B cell (primary cell): ENCODE data around the gene BNIP1. TPM values are rescaled to one million over a fixed set of nuclear protein-coding genes. Genes with fewer than 3 reads are reported as not detected.

ENCODE experiments used
- ATAC-seq: fragments of 200-7000 bp; cut with Tn5 transposase; one replicate; pipeline ENCODE4 v1.10.0; 2021; ENCODE audit warnings: low read depth, mild to moderate bottlenecking, moderate number of reproducible peaks, moderate library complexity
- CTCF ChIA-PET: fragments of 350-600 bp; sonication (Branson Sonifier 250); formaldehyde crosslinking; loops from one replicate; lab custom pipeline; 2021; ENCODE audit warnings: antibody characterized with exemption, inconsistent platforms; lab: Charles Lee
- POLR2A ChIA-PET: fragments of 350-600 bp; sonication (Branson Sonifier 250); formaldehyde crosslinking; loops from one replicate; lab custom pipeline; 2021; ENCODE audit warnings: antibody characterized with exemption; lab: Charles Lee
- DNase-seq: peaks from one replicate; pipeline ENCODE4 v3.0.0; 2013
- H2AFZ ChIP-seq: 2 replicates; pipeline ENCODE4 v1.6.1; 2012; ENCODE audit warnings: mild to moderate bottlenecking, low read depth, low read length; ENCODE audit not compliant: insufficient read depth, poor library complexity, severe bottlenecking
- H3K27ac ChIP-seq, 2 donors: 1 replicate in 1 of 2; 2 replicates in 1 of 2; pipeline ENCODE4 v1.5.1; 2012 to 2013; ENCODE audit warnings: low read length in 2 of 2, mild to moderate bottlenecking in 2 of 2, moderate library complexity in 1 of 2
- H3K27me3 ChIP-seq, 4 experiments: fragments of 200-600 bp in 1 of 4; sonication (generic) in 1 of 4; replicated peaks in 1 of 4; 1 replicate in 2 of 4; 2 replicates in 2 of 4; pipeline versions ENCODE4 v1.6.1 to v1.7.0; 2013 to 2016; ENCODE audit warnings: low read length in 3 of 4, mild to moderate bottlenecking in 2 of 4, mixed read lengths in 1 of 4, moderate library complexity in 1 of 4; ENCODE audit not compliant: insufficient read depth in 4 of 4, control insufficient read depth in 3 of 4; ENCODE audit errors: control extremely low read depth in 1 of 4
- H3K36me3 ChIP-seq, 2 experiments: replicated peaks in 1 of 2; 1 replicate in 1 of 2; 2 replicates in 1 of 2; pipeline versions ENCODE4 v1.6.1 to v1.7.1; 2013; ENCODE audit warnings: low read length in 1 of 2; ENCODE audit not compliant: insufficient read depth in 2 of 2, control insufficient read depth in 1 of 2; ENCODE audit errors: control extremely low read depth in 1 of 2, extremely low read depth in 1 of 2
- H3K4me1 ChIP-seq, 2 donors: fragments of 200-600 bp in 1 of 2; sonication (generic) in 1 of 2; 1 replicate in 1 of 2; 2 replicates in 1 of 2; pipeline versions ENCODE4 v1.5.1 to v1.6.1; 2013 to 2017; ENCODE audit warnings: low read length in 2 of 2; ENCODE audit not compliant: control insufficient read depth in 2 of 2, insufficient read depth in 2 of 2
- H3K4me2 ChIP-seq: replicated peaks from 2 replicates; pipeline ENCODE3; 2012; ENCODE audit warnings: mild to moderate bottlenecking, low read depth, low read length; ENCODE audit not compliant: poor library complexity, severe bottlenecking
- H3K4me3 ChIP-seq, 5 experiments: fragments of 200-600 bp in 1 of 5; sonication (generic) in 1 of 5; 1 replicate in 3 of 5; 2 replicates in 2 of 5; pipeline versions ENCODE4 v1.5.1 to v1.7.0; 2011 to 2016; ENCODE audit warnings: low read length in 4 of 5, mild to moderate bottlenecking in 4 of 5, low read depth in 2 of 5, control low read depth in 1 of 5, moderate library complexity in 1 of 5; ENCODE audit not compliant: insufficient read depth in 1 of 5; ENCODE audit errors: control extremely low read depth in 1 of 5, extremely low read depth in 1 of 5
- H3K79me2 ChIP-seq: fragments of 200-600 bp; sonication (generic); one replicate; pipeline ENCODE4 v1.6.0; 2016; ENCODE audit warnings: low read length; ENCODE audit not compliant: control insufficient read depth, insufficient read depth
- H3K9ac ChIP-seq: fragments of 200-600 bp; sonication (generic); 2 replicates; pipeline ENCODE4 v1.6.1; 2017; ENCODE audit warnings: mild to moderate bottlenecking, low read length, moderate library complexity
- H3K9me3 ChIP-seq, 3 donors: one replicate each; pipeline versions ENCODE4 v1.6.1 to v1.7.1; 2013; ENCODE audit warnings: low read length in 2 of 3; ENCODE audit not compliant: control insufficient read depth in 2 of 3, insufficient read depth in 1 of 3; ENCODE audit errors: control extremely low read depth in 1 of 3
- H4K20me1 ChIP-seq: 2 replicates; pipeline ENCODE4 v1.6.0; 2012; ENCODE audit warnings: mild to moderate bottlenecking, low read length; ENCODE audit not compliant: insufficient read depth, control insufficient read depth, poor library complexity, severe bottlenecking
- H3K27ac Mint-ChIP-seq: one replicate; pipeline ENCODE4 v1.8.0; 2021; ENCODE audit warnings: mixed read lengths
- H3K27me3 Mint-ChIP-seq: one replicate; pipeline ENCODE4 v1.8.0; 2021; ENCODE audit warnings: mixed read lengths
- H3K4me1 Mint-ChIP-seq: one replicate; pipeline ENCODE4 v1.8.0; 2021; ENCODE audit warnings: mixed read lengths
- H3K4me3 Mint-ChIP-seq: one replicate; pipeline ENCODE4 v1.8.0; 2021; ENCODE audit warnings: mixed read lengths
- H3K9me3 Mint-ChIP-seq: one replicate; pipeline ENCODE4 v1.8.0; 2022; ENCODE audit warnings: mixed read lengths; ENCODE audit not compliant: insufficient read depth
- EZH2 ChIP-seq: IDR thresholded peaks from 2 replicates; pipeline ENCODE4 v1.6.1; 2012; ENCODE audit warnings: borderline replicate concordance, low read depth, mild to moderate bottlenecking, moderate library complexity, low read length; ENCODE audit not compliant: insufficient read depth, poor library complexity, severe bottlenecking
- WGBS: methylation state at CpG from one replicate; pipeline ENCODE4 v1.1.5; 2013; ENCODE audit warnings: missing lambda C conversion rate; ENCODE audit not compliant: insufficient coverage; 5-methylcytosine and 5-hydroxymethylcytosine counted together
- intact Hi-C: fragments of 100-400 bp; cut with micrococcal nuclease; formaldehyde crosslinking; loops from one replicate; pipeline ENCODE4 v1.10.0; 2022
- polyA plus RNA-seq: library from polyadenylated mRNA; depleted of rRNA; stranded (reverse); fragments of >200 nt; gene quantifications from 2 replicates; pipeline ENCODE4 v1.2.3, GENCODE V29; 2012
- total RNA-seq, 2 donors: library from RNA; stranded (reverse); fragments of 120-200 nt in 1 of 2; gene quantifications; 1 replicate in 1 of 2; 2 replicates in 1 of 2; pipeline versions ENCODE4 v1.2.3 to v1.2.4, GENCODE V29; 2013 to 2022
- TF ChIP-seq, protein P1 (sequence below): fragments of 200-600 bp; IDR thresholded peaks from one replicate; pipeline ENCODE4 v1.8.0; 2022; ENCODE audit warnings: antibody characterized with exemption, mild to moderate bottlenecking

Gene BNIP1
- total and polyA plus RNA-seq, 2 donors (not counting 1 experiment from before 2014, with no cell fraction given): 8.0 to 15.0 TPM

DNA sequence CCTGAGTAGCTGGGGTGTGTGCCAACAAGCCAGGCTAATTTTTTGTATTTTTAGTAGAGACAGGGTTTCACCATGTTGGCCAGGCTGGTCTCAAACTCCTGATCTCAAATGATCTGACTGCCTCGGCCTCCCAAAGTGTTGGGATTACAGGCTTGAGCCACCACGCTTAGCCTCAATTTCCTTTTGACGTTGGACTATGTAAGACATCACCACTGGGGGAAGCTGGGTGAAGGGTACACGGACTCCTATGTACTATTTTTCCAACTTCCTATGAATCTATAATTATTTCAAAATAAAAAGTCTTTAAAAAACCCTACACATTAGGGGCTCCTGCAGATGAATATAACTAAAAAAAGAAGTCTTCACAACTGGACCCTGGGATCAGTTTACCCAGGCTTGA is 46.7 kb downstream of the BNIP1 start:
- Histone ChIP-seq H3K27me3 (peaks cover 0 to 7% (median 0%) of the 10 kb centered on the region in 4 experiments), H3K4me1 (no peaks in the 10 kb centered on the region), H4K20me1 (no peaks in the 10 kb centered on the region), H3K4me2 (no peak overlapping the region), H3K9ac (no peak overlapping the region), H3K4me3 (no peak overlapping the region), H3K27ac (no peak overlapping the region), H3K79me2 (no peaks in the 10 kb centered on the region), H2AFZ (no peak overlapping the region), H3K9me3 (no peaks in the 10 kb centered on the region), H3K36me3 (no peaks in the 10 kb centered on the region)
- Mint-ChIP-seq H3K27me3 (peaks cover 8% of the 10 kb centered on the region), H3K27ac (no peak overlapping the region), H3K9me3 (no peaks in the 10 kb centered on the region), H3K4me1 (no peaks in the 10 kb centered on the region), H3K4me3 (no peak overlapping the region)
- intact Hi-C loops: no loop called here
- no peak for TF ChIP-seq EZH2
- TF ChIP-seq, protein P1, sequence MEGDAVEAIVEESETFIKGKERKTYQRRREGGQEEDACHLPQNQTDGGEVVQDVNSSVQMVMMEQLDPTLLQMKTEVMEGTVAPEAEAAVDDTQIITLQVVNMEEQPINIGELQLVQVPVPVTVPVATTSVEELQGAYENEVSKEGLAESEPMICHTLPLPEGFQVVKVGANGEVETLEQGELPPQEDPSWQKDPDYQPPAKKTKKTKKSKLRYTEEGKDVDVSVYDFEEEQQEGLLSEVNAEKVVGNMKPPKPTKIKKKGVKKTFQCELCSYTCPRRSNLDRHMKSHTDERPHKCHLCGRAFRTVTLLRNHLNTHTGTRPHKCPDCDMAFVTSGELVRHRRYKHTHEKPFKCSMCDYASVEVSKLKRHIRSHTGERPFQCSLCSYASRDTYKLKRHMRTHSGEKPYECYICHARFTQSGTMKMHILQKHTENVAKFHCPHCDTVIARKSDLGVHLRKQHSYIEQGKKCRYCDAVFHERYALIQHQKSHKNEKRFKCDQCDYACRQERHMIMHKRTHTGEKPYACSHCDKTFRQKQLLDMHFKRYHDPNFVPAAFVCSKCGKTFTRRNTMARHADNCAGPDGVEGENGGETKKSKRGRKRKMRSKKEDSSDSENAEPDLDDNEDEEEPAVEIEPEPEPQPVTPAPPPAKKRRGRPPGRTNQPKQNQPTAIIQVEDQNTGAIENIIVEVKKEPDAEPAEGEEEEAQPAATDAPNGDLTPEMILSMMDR: no peak
- ATAC-seq (no peak), DNase-seq (no peak)
- CTCF ChIA-PET: no interaction called here
- no CpG with 5 or more reads among the region's 4 CpGs for WGBS
- POLR2A ChIA-PET: no interaction called here

DNA sequence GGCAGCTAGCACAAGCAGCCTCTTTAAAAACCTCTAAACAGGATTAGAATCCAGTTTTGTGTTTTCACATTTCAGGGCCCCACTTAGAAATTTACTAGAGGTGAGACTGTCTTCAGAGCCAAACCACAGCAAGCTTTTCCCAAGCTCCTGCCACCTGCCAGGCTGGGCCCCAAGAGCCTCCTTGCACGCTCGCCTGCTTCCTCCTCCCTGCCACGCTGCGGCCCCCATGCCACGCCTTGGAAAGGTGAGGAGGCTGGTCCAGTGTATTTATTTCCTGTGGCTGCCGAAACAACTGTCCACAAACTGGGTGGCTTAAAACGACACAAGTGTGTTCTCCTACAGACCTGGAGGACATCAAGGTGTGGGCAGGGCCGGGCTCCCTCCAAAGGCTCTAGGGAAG is 47.2 kb downstream of the BNIP1 start:
- no peaks in the 10 kb centered on the region for H4K20me1 ChIP-seq
- no peak overlapping the region for H3K9ac ChIP-seq
- DNase-seq (no peak), ATAC-seq (no peak)
- H3K4me3 ChIP-seq: no peak overlapping the region
- no peaks in the 10 kb centered on the region for H3K9me3 ChIP-seq
- H3K36me3 ChIP-seq: no peaks in the 10 kb centered on the region
- Mint-ChIP-seq H3K4me1 (no peaks in the 10 kb centered on the region), H3K4me3 (no peak overlapping the region), H3K27ac (no peak overlapping the region), H3K9me3 (no peaks in the 10 kb centered on the region), H3K27me3 (peaks cover 9% of the 10 kb centered on the region)
- ChIA-PET POLR2A (no interaction called here), CTCF (no interaction called here)
- H3K27ac ChIP-seq: no peak overlapping the region
- no peak overlapping the region for H2AFZ ChIP-seq
- H3K4me1 ChIP-seq: no peaks in the 10 kb centered on the region
- WGBS: 80% methylated on average over 6 of the region's 8 CpGs
- H3K79me2 ChIP-seq: no peaks in the 10 kb centered on the region
- TF ChIP-seq EZH2: no peak
- TF ChIP-seq, protein P1: no peak
- peaks cover 0 to 7% (median 0%) of the 10 kb centered on the region in 4 experiments for H3K27me3 ChIP-seq
- intact Hi-C loops: no loop called here
- no peak overlapping the region for H3K4me2 ChIP-seq
